SK-N-SH treated with all-trans-retinoic acid at 6 μM for 48 hours (cell line): Measurements from ENCODE around the gene THAP5.

Source experiments
- CREB5 ChIP-seq: fragments of 250-450 bp; sonication (Bioruptor Pico); IDR thresholded peaks from 2 replicates; pipeline ENCODE4 v1.5.1; 2020; ENCODE audit warnings: low read depth, mild to moderate bottlenecking, moderate library complexity
- CSRNP3 ChIP-seq: fragments of 250-450 bp; sonication (Bioruptor Pico); IDR thresholded peaks from 2 replicates; pipeline ENCODE4 v1.5.1; 2021; ENCODE audit warnings: mild to moderate bottlenecking, moderate library complexity
- PATZ1 ChIP-seq: fragments of 250-450 bp; sonication (Bioruptor Pico); IDR thresholded peaks from 2 replicates; pipeline ENCODE4 v1.8.0; 2020; ENCODE audit warnings: mild to moderate bottlenecking, moderate library complexity, borderline replicate concordance
- PPARA ChIP-seq: fragments of 250-450 bp; sonication (Bioruptor Pico); IDR thresholded peaks from 2 replicates; pipeline ENCODE4 v1.5.0; 2020; ENCODE audit warnings: mild to moderate bottlenecking, borderline replicate concordance
- RARB ChIP-seq: fragments of 250-450 bp; sonication (Bioruptor Pico); IDR thresholded peaks from 2 replicates; pipeline ENCODE4 v1.8.0; 2021; ENCODE audit warnings: mild to moderate bottlenecking, moderate library complexity
- TSHZ2 ChIP-seq: fragments of 250-450 bp; sonication (Bioruptor Pico); IDR thresholded peaks from 2 replicates; pipeline ENCODE4 v1.5.0; 2020; ENCODE audit warnings: mild to moderate bottlenecking, moderate library complexity
- ZFP3 ChIP-seq: fragments of 250-450 bp; sonication (Bioruptor Pico); IDR thresholded peaks from 2 replicates; pipeline ENCODE4 v1.5.0; 2020; ENCODE audit warnings: mild to moderate bottlenecking, moderate library complexity
- ZNF565 ChIP-seq: fragments of 450-650 bp; formaldehyde crosslinking; conservative IDR thresholded peaks from 2 replicates; pipeline ENCODE4 v1.5.0; 2020; ENCODE audit warnings: low read depth, mild to moderate bottlenecking, moderate library complexity
- ZNF70 ChIP-seq: fragments of 450-650 bp; formaldehyde crosslinking; IDR thresholded peaks from 2 replicates; pipeline ENCODE4 v1.5.0; 2020; ENCODE audit warnings: mild to moderate bottlenecking, moderate library complexity

GRCh38 chr7:108575156-108575555 lies 5.7 kb upstream of the THAP5 start:
- TF ChIP-seq ZNF70 (no peak), ZFP3 (no peak), RARB (CRISPR knock-in tag) (no peak), CSRNP3 (CRISPR knock-in tag) (no peak), ZNF565 (CRISPR knock-in tag) (no peak), PATZ1 (CRISPR knock-in tag) (no peak), PPARA (CRISPR knock-in tag) (no peak), TSHZ2 (CRISPR knock-in tag) (no peak), CREB5 (CRISPR knock-in tag) (no peak)
